NCI-H1694 treated with DMSO at 0.1 percent for 48 hours (cell line): ENCODE measurements around the gene PRL.

Source experiments
- DNase-seq: peaks from one replicate; lab custom pipeline; 2025; lab: John Stamatoyannopoulos, UW

Gene PRL

GRCh38 chr6:22294301-22294700, 2.5 kb downstream of the PRL start:
- no peak for DNase-seq

- no peak for DNase-seq
These were observed 6.8 kb downstream of the PRL start for GRCh38 chr6:22290045-22290444.

GRCh38 chr6:22288721-22289120, 8.1 kb downstream of the PRL start:
- no peak for DNase-seq

- DNase-seq = no peak
These were observed 12.2 kb downstream of the PRL start for GRCh38 chr6:22284666-22285065.

GRCh38 chr6:22281341-22282085, 15.3 kb downstream of the PRL start:
- no peak for DNase-seq

- DNase-seq = no peak
These were observed 17.4 kb downstream of the PRL start for GRCh38 chr6:22279427-22279826.

- DNase-seq = no peak
These were observed 25.8 kb downstream of the PRL start for GRCh38 chr6:22271081-22271480.

- no peak for DNase-seq
These were observed 33.1 kb downstream of the PRL start for GRCh38 chr6:22263748-22264147.

- DNase-seq = no peak
These were observed 42.0 kb downstream of the PRL start for GRCh38 chr6:22254886-22255285.

GRCh38 chr6:22253955-22254655, 42.7 kb downstream of the PRL start:
- no peak for DNase-seq

- no peak for DNase-seq
These were observed 45.5 kb downstream of the PRL start for GRCh38 chr6:22251348-22251747.

GRCh38 chr6:22250486-22250885, 46.4 kb downstream of the PRL start:
- DNase-seq = no peak

- no peak for DNase-seq
These were observed 47.0 kb downstream of the PRL start for GRCh38 chr6:22249711-22250350.

- DNase-seq = no peak
These were observed 48.1 kb downstream of the PRL start for GRCh38 chr6:22248513-22249308.

- DNase-seq = no peak
These were observed 48.8 kb downstream of the PRL start for GRCh38 chr6:22247916-22248482.

- no peak for DNase-seq
These were observed 56.8 kb downstream of the PRL start for GRCh38 chr6:22240025-22240424.

GRCh38 chr6:22239261-22239921, 57.4 kb downstream of the PRL start:
- no peak for DNase-seq

GRCh38 chr6:22238861-22239260, 58.0 kb downstream of the PRL start:
- DNase-seq = no peak

- DNase-seq = no peak
These were observed 59.3 kb downstream of the PRL start for GRCh38 chr6:22237526-22237925.
